Measurements from ENCODE around the gene PI4K2B.

PI4K2B gene

GRCh38 chr4:25299476-25300203, 65.8 kb downstream of the PI4K2B start:
- TF ChIP-seq GLIS3 (CRISPR knock-in tag; IDR thresholded peaks at IDR 0.05) (no peak), PATZ1 (CRISPR knock-in tag; IDR thresholded peaks at IDR 0.05; ENCODE audit: borderline replicate concordance) (no peak), POU6F1 (CRISPR knock-in tag; IDR thresholded peaks at IDR 0.05; ENCODE audit: borderline replicate concordance, low read depth) (no peak), ESRRG (CRISPR knock-in tag; IDR thresholded peaks at IDR 0.05) (no peak), CSDC2 (CRISPR knock-in tag; IDR thresholded peaks at IDR 0.05) (no peak), PPARA (CRISPR knock-in tag; IDR thresholded peaks at IDR 0.05; ENCODE audit: borderline replicate concordance) (no peak), RARB (CRISPR knock-in tag; IDR thresholded peaks at IDR 0.05) (no peak), ZFP30 (CRISPR knock-in tag; IDR thresholded peaks at IDR 0.05) (no peak), BACH2 (CRISPR knock-in tag; IDR thresholded peaks at IDR 0.05; ENCODE audit: borderline replicate concordance) (no peak), CREB5 (CRISPR knock-in tag; IDR thresholded peaks at IDR 0.05; ENCODE audit: low read depth) (no peak), ZFP3 (CRISPR knock-in tag; IDR thresholded peaks at IDR 0.05) (no peak), ZNF70 (CRISPR knock-in tag; IDR thresholded peaks at IDR 0.05) (no peak), ZNF565 (CRISPR knock-in tag; conservative IDR thresholded peaks at IDR 0.05; ENCODE audit: low read depth) (no peak), TCF4 (CRISPR knock-in tag; IDR thresholded peaks at IDR 0.05; ENCODE audit: borderline replicate concordance) (no peak), TSHZ2 (CRISPR knock-in tag; IDR thresholded peaks at IDR 0.05) (no peak), TOX (CRISPR knock-in tag; IDR thresholded peaks at IDR 0.05; ENCODE audit: borderline replicate concordance) (no peak), CSRNP3 (CRISPR knock-in tag; IDR thresholded peaks at IDR 0.05) (no peak), ISL1 (CRISPR knock-in tag; IDR thresholded peaks at IDR 0.05) (no peak)
- no peak for ATAC-seq

- ATAC-seq, result no peak
- no peak for TF ChIP-seq ZNF70 (CRISPR knock-in tag; IDR thresholded peaks at IDR 0.05)
- TF ChIP-seq ARNTL (CRISPR knock-in tag; IDR thresholded peaks at IDR 0.05; ENCODE audit: borderline replicate concordance, low read depth), result no peak
- no peak for TF ChIP-seq PATZ1 (CRISPR knock-in tag; IDR thresholded peaks at IDR 0.05; ENCODE audit: borderline replicate concordance)
- TF ChIP-seq ESRRG (CRISPR knock-in tag; IDR thresholded peaks at IDR 0.05), result no peak
- TF ChIP-seq CSRNP3 (CRISPR knock-in tag; IDR thresholded peaks at IDR 0.05), result no peak
- no peak for TF ChIP-seq CSDC2 (CRISPR knock-in tag; IDR thresholded peaks at IDR 0.05)
- no peak for TF ChIP-seq POU6F1 (CRISPR knock-in tag; IDR thresholded peaks at IDR 0.05; ENCODE audit: borderline replicate concordance, low read depth)
- TF ChIP-seq TCF4 (CRISPR knock-in tag; IDR thresholded peaks at IDR 0.05; ENCODE audit: borderline replicate concordance), result no peak
- TF ChIP-seq ZFP30 (CRISPR knock-in tag; IDR thresholded peaks at IDR 0.05), result no peak
- TF ChIP-seq ZFP3 (CRISPR knock-in tag; IDR thresholded peaks at IDR 0.05), result no peak
- no peak for TF ChIP-seq ISL1 (CRISPR knock-in tag; IDR thresholded peaks at IDR 0.05)
Observed at GRCh38 chr4:25301471-25301870, 67.6 kb downstream of the PI4K2B start.
